Lower leg skin (tissue), 4 donors: Measurements from ENCODE around the gene UBXN6. TPM values are rescaled to one million over a fixed set of nuclear protein-coding genes. Genes with fewer than 3 reads are reported as not detected.
A peak's percentile ranks its signal among the peaks of the same experiment; 100 is the strongest.

Source experiments
- DNase-seq, 2 donors: peaks; one replicate each; pipeline ENCODE4 v3.0.0-alpha.2; 2019; ENCODE audit warnings: low spot score in 2 of 2
- H3K4me3 ChIP-seq: fragments of 200-600 bp; sonication (generic); 2 replicates; pipeline ENCODE4 v1.5.1; 2017; ENCODE audit warnings: mild to moderate bottlenecking, low read depth; ENCODE audit not compliant: poor library complexity, severe bottlenecking
- POLR2A ChIP-seq, 2 donors: fragments of 450-650 bp; IDR thresholded peaks; one replicate each; pipeline ENCODE4 v1.6.1; 2016 to 2017; ENCODE audit warnings: antibody characterized with exemption in 2 of 2, mild to moderate bottlenecking in 1 of 2, moderate library complexity in 1 of 2
- WGBS, 2 donors: methylation state at CpG; one replicate each; pipeline ENCODE4 v1.1.5; 2018; 5-methylcytosine and 5-hydroxymethylcytosine counted together
- intact Hi-C: fragments of 100-400 bp; cut with DNase I; formaldehyde crosslinking; loops from one replicate; pipeline ENCODE4 v1.15.0; 2023; ENCODE audit warnings: low total_unique reads
- total RNA-seq, 4 donors: library from RNA; depleted of rRNA; stranded (reverse); fragments of >200 nt; gene quantifications; one replicate each; pipeline ENCODE4 v1.1.0, GENCODE V29; 2016
- TF ChIP-seq, protein P1 (sequence below), 3 donors: fragments of 450-650 bp; IDR thresholded peaks; one replicate each; pipeline ENCODE4 v1.5.1; 2016; ENCODE audit warnings: antibody characterized with exemption in 3 of 3, mild to moderate bottlenecking in 3 of 3, moderate library complexity in 2 of 3

Gene UBXN6
- total RNA-seq, 4 donors from 2014 or later: 77.0 to 161 (median 111) TPM

DNA sequence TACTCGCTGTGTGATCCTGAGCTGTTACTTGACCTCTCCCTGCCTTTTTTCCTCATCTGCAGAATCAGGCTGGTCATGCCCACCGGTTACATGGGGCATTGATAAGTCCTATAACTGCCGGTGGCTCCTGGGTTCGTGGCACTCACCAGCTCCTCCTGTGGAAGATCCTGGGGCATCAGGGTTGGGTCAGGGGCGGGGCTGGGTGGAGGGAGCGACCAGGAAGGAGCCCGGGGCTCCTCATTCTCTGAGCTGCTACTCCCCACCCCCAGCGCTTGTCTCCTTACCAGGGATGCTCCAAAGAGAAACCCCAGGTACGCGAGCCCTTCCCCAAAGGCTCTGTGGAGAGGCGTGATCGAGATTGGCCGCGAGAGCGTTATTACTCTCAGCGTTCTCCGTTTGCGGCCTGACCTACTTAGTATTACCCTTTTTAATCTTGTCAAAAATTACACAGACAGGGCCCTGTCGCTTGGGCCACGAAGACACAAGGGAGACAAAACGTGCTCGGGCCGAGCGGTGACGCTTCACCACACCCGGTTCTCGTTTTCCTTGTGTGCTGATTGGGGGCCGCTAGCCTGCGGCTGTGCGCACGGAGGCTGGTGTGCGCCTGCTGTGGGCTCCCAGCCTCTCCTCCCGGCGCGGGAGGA is 25.2 kb upstream of the UBXN6 start:
- intact Hi-C loops: no loop called here

DNA sequence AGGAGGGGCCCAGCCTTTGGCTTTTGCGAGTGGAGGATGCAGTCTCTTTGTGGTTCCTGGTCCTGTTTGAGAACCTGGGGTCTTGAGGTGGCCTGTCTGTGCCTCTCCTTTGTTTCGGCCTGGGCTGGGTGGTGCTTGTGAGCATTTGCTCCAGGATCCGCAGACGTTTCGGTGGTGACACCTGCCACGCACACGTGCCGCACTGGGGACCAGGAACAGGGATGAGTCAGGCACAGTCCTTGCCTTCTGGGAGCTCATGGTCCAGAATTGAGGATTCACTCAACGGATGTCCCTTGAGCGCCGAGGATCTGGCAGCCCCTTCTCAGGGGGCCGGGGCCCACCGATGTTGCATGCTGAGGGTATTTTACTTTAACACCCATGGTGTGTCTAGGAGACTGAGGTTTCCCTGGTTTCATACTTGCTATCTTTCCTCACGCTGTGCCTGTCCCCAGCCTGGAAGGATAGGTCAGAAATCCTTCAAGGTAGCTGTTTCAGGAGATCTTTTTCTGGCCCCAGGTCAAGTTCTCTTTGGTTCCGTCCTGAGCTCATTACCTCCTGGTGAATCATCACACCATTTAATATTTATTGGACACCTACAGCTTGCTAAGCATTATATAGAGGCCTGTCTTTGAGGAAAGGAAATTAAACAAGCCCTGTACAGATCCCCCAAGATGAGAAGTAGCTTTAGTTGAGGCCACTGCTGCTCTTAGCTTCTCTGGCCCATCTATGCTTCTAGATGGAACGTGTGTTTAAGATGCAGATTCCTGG is 19.6 kb upstream of the UBXN6 start:
- no peak for TF ChIP-seq POLR2A (IDR thresholded peaks at IDR 0.05)
- no peak for DNase-seq
- intact Hi-C loops: no loop called here
- H3K4me3 ChIP-seq: no peak overlapping the region
- 82 to 83% methylated on average over 16 of the region's 16 CpGs for WGBS, 2 donors

More for the DNA sequence above, 25.2 kb upstream of the UBXN6 start:
- no peak overlapping the region for H3K4me3 ChIP-seq
- no peak for DNase-seq
- WGBS, 2 donors: 90 to 94% methylated on average over 35 of the region's 35 CpGs
- no peak for TF ChIP-seq POLR2A (IDR thresholded peaks at IDR 0.05)
- TF ChIP-seq, protein P1, sequence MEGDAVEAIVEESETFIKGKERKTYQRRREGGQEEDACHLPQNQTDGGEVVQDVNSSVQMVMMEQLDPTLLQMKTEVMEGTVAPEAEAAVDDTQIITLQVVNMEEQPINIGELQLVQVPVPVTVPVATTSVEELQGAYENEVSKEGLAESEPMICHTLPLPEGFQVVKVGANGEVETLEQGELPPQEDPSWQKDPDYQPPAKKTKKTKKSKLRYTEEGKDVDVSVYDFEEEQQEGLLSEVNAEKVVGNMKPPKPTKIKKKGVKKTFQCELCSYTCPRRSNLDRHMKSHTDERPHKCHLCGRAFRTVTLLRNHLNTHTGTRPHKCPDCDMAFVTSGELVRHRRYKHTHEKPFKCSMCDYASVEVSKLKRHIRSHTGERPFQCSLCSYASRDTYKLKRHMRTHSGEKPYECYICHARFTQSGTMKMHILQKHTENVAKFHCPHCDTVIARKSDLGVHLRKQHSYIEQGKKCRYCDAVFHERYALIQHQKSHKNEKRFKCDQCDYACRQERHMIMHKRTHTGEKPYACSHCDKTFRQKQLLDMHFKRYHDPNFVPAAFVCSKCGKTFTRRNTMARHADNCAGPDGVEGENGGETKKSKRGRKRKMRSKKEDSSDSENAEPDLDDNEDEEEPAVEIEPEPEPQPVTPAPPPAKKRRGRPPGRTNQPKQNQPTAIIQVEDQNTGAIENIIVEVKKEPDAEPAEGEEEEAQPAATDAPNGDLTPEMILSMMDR (IDR thresholded peaks at IDR 0.05): no peak

DNA sequence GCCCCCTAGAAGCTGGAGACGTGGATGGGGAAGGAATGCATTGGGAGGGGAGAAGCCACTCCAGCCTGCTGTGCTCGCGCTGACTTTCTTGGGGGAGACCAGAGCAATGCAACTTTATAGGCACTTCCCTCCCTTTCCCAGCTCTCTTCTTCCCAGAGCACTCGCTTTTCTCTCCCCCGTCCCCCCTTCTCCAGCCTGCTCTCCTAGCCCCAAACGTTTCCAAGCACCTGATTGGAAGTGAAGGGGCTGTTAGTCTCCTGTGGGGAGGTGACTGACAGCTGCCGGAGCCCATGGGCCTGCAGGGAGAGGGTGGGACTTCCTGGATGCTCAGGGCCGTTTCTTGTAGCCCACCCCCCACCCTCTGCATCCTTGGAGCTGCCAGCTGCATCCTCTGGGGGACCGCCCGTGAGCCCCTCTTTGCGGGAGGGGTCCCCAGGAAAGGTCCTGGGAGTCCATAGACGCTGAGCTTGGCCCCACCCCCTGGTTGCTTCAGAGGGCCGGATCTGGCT is 17.0 kb upstream of the UBXN6 start:
- intact Hi-C loops: no loop called here
- 38 to 41% methylated on average over 9 to 12 of the region's 13 CpGs for whole genome bisulfite sequencing, 2 donors
- H3K4me3 ChIP-seq: no peak overlapping the region
- TF ChIP-seq POLR2A (IDR thresholded peaks at IDR 0.05): no peak
- TF ChIP-seq, protein P1 (IDR thresholded peaks at IDR 0.05): no peak
- DNase-seq: no peak

DNA sequence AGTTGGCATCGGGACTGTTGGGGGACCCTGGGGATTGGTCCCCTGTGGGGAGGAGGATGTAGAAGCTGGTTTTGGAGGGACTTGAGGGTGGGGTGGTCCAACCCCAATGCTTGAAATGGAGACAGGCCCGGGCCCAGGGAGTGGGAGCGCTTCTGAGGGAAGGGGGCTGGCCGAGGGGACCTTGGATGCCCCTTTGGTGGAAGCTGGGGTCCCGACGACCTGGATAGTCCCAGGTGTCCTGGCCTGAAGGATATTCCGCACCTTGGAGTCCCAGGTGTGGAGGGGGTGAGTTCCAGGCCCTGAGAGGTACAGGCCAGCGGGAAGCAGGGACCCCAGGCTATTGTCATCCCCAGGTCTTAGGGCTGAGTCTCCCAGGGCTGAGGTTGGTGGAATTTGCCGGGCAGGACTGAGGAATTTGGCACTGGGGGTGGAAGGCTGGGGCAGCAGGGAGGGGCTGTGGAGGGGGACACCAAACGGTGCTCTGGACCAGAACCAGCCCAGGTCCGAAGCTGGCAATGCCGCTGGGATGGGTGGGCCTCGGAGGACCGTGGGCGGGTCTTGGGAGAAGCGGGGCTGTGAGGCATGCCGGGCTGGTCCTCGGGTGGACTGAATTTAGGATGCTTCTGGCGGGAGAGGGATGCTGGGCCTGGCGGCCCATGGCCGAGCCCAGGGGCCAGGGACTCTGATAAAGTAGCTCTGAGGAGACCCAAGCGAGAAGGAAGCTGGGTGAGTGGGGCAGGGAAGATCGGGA is 16.3 kb upstream of the UBXN6 start:
- TF ChIP-seq, protein P1 (IDR thresholded peaks at IDR 0.05): no peak
- no peak for TF ChIP-seq POLR2A (IDR thresholded peaks at IDR 0.05)
- H3K4me3 ChIP-seq: no peak overlapping the region
- intact Hi-C loops: no loop called here
- 38 to 39% methylated on average over 20 to 23 of the region's 23 CpGs for WGBS, 2 donors
- no peak for DNase-seq

DNA sequence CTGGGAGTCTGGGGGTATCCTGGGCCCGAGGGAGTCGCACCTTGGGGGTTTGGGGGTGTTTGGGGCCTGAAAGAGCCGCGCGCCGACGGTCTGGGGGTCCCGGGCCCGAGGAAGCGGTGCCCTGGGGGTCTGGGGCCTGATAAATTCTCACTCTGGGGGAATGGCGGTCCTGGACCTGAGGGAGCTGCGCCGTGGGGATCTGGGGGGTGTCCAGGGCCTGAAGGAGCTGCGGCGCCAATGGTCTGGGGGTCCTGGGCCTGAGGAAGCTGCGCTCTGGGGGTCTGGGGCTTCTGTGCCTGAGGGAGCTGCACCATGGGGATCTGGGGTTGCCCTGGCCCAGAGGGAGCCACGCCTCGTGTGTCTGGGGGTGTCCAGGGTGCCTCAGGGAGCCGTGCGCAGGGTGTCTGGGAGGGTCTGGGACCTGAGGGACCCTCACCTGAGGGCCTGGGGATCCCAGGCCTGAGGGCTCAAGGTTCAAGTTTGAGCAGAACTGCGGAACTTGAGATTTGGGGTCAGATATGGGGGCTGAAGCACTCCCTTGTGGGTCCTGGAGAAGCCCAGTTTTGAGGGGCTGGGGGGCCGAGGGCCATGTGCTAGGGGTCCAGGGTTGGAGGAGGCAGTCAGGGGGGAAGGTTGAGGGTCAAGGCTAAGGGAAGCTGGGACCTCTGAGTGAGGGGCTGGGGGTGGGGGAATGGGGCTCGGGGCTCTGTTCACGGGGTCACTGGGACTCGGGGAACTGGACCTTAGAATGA is 15.6 kb upstream of the UBXN6 start:
- intact Hi-C loops: no loop called here
- no peak for DNase-seq
- peak overlapping the region; percentile 45 for H3K4me3 ChIP-seq
- no peak for TF ChIP-seq POLR2A (IDR thresholded peaks at IDR 0.05)
- TF ChIP-seq, protein P1 (IDR thresholded peaks at IDR 0.05): no peak
- 16% methylated on average over 21 to 25 of the region's 25 CpGs for WGBS, 2 donors
